Skeletal muscle satellite cell (primary cell): ENCODE measurements around the gene CD226.
"Not testable (repeated sequence)": the region's sequence is repeated elsewhere in the genome, so short reads cannot be mapped to it uniquely, and the experiment has no call there.

Experiments used
- H3K27me3 ChIP-seq: 2 replicates; pipeline ENCODE4 v1.7.0; 2013; ENCODE audit warnings: low read length; ENCODE audit not compliant: control insufficient read depth, insufficient read depth
- H3K36me3 ChIP-seq: 2 replicates; pipeline ENCODE4 v1.7.0; 2013; ENCODE audit warnings: mild to moderate bottlenecking, control low read depth, low read length; ENCODE audit not compliant: insufficient read depth
- H3K4me1 ChIP-seq: 2 replicates; pipeline ENCODE4 v1.7.0; 2013; ENCODE audit warnings: low read length; ENCODE audit not compliant: control insufficient read depth, insufficient read depth
- H3K4me2 ChIP-seq: 2 replicates; pipeline ENCODE4 v1.7.0; 2013; ENCODE audit warnings: mild to moderate bottlenecking, low read length
- H3K4me3 ChIP-seq: 2 replicates; pipeline ENCODE4 v1.7.0; 2013; ENCODE audit warnings: low read length
- H3K9ac ChIP-seq: 2 replicates; pipeline ENCODE4 v1.7.0; 2013; ENCODE audit warnings: mild to moderate bottlenecking, low read depth, low read length, moderate library complexity
- H3K9me3 ChIP-seq: replicated peaks from 2 replicates; pipeline ENCODE4 v1.7.0; 2013; ENCODE audit warnings: mild to moderate bottlenecking, control low read depth, low read length

The CD226 gene

DNA sequence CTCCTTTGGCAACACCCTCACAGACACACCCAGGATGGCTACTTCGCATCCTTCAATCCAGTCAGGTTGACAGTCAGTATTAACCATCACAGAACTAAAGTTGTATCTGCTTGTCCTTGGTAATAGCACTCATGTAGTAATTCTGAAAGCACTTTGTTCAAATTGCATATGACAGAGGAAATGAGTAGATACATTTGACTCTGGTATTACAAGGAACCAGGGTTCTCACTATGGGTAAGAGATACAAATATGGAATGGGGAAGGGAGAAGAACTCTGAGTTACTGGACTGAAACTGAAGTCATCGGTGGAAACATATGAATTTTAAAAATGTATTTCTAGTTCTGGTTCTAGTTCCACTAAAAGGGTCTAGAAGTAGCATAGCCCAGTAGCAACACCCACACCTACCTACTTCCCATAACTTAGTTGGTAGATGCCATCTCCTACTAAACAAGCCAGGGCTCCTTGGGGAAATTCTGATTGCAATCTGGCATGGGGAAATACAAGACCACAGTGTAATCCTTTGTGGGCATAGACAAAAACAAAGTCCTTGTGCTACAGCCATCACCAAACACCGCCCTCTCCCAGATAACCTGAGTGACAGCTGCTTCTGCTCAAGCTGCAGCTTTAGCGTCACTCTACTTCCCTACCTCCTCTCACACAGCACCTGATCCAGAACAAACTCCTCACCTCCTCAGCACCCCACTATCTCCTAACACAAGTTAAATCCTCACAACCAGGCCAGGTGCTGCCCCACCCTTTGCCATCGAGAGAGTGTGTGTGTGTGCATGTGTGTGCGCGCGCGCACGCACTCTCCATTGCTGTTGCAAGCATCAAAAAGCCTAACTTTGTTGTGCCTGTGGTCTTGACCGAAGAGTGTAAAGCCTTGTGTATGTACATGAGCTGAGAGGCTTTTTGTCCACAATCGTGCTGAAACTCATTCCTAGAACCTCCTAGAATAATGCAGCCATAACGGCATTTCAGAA is 31.4 kb upstream of the CD226 start:
- Histone ChIP-seq H3K36me3 (peaks cover 9% of the 10 kb centered on the region), H3K9ac (no peak overlapping the region), H3K4me1 (no peaks in the 10 kb centered on the region), H3K27me3 (no peaks in the 10 kb centered on the region), H3K4me3 (no peak overlapping the region), H3K4me2 (no peak overlapping the region), H3K9me3 (peaks cover 7% of the 10 kb centered on the region)

DNA sequence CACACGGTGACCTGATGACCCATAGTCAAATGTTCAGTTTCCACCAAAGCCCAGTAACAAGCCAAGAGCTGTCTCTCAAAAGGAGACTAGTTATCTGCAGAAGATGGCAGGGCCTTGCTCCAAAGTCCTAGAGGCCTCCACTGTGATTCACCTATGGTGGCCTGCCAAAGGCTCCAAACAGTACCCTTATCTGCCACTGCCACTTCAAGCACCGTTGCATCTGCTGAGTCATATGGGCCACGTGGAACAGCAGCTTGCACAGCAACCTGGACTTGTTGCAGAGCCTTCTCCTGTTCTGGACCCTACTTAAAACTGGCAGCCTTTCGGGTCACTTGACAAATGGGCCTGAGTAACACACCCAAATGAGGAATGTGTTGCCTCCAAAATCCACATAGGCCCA is 27.6 kb upstream of the CD226 start:
- not testable (repeated sequence) for H3K4me3 ChIP-seq, H3K36me3 ChIP-seq, H3K27me3 ChIP-seq, H3K9ac ChIP-seq, H3K4me2 ChIP-seq, H3K4me1 ChIP-seq, H3K9me3 ChIP-seq

DNA sequence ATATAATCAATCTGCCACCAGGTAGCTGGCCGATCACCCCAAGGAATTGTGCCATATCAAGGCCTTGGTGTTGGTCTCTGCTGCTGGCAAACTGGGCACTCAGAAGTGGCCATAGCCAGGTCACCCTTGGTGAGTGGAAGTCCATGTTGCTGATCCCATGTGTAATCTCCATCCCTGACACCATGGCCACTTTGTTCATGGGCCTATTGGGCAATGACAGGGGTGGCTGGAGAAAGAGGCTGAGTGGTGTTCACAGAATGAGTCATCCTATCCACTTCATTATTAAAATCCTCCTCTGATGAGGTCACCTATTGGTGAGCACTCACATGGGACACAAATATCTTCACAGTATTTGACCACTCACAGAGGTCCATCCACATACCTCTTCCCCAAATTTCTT is 26.7 kb upstream of the CD226 start:
- H3K9ac ChIP-seq = no peak overlapping the region
- peaks cover 7% of the 10 kb centered on the region for H3K9me3 ChIP-seq
- H3K36me3 ChIP-seq = peaks cover 5% of the 10 kb centered on the region
- H3K27me3 ChIP-seq = no peaks in the 10 kb centered on the region
- H3K4me1 ChIP-seq = no peaks in the 10 kb centered on the region
- H3K4me3 ChIP-seq = no peak overlapping the region
- no peak overlapping the region for H3K4me2 ChIP-seq

DNA sequence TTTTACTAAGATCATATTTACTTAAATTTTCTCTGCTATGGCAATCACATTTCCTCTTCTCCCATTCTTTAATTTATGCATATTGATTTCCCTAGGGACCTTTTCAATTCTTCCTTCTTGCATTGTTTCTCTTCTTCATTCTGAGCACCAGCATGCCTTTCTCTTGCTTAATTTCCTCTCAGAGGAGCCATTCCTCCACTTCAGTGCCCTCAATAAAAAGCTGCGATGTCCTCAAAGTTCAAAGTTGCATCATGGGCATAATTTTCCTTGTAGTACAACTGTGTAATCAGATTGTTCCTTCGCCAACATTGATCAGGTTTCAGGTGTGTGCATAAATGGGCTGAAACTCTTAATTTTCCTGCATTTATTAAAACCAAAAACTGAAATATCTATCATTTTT is 21.8 kb upstream of the CD226 start:
- H3K27me3 ChIP-seq = no peaks in the 10 kb centered on the region

DNA sequence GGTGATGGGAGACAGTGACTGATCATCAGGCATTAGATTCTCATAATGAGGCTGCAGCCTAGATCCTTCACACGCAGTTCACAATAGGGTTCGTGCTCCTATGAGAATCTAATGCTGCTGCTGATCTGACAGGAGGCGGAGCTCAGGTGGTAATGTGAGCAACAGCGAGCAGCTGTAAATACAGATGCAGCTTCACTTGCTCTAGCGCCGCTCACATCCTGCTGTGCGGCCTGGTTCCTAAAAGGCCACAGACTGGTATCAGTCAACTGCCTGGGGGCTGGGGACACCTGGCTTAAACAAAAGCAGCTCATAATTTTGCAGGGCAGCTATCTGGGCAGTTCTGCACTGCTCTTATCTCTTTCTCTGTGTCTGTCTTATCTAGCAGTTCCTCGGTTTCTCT is 20.4 kb upstream of the CD226 start:
- Histone ChIP-seq H3K9ac (no peak overlapping the region), H3K9me3 (no peaks in the 10 kb centered on the region), H3K4me1 (no peaks in the 10 kb centered on the region), H3K36me3 (no peaks in the 10 kb centered on the region), H3K4me2 (no peak overlapping the region), H3K4me3 (no peak overlapping the region), H3K27me3 (no peaks in the 10 kb centered on the region)

More for the DNA sequence above, 21.8 kb upstream of the CD226 start:
- Histone ChIP-seq H3K4me1 (no peaks in the 10 kb centered on the region), H3K9me3 (no peaks in the 10 kb centered on the region), H3K4me2 (no peak overlapping the region), H3K4me3 (no peak overlapping the region), H3K36me3 (no peaks in the 10 kb centered on the region), H3K9ac (no peak overlapping the region)

DNA sequence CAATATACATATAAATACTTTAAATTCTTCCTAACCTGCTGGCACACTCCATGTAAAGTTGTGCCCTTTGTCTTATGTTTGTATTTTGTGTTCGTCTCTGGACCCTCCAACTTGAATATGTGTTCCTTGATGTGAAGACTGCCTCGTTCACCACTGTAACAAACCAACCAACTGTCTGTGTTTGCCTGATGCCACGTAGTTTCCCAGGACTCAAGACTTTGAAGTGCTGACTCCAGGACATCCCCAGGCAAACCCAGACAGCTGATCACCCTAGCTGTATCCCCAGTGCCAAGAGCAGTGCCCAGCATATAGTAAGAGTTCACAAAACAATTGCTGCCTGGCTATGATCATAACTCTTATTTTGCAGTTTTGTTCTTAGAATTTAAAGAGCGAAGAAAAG is 15.5 kb upstream of the CD226 start:
- Histone ChIP-seq H3K36me3 (no peaks in the 10 kb centered on the region), H3K4me1 (no peaks in the 10 kb centered on the region), H3K4me3 (no peak overlapping the region), H3K27me3 (no peaks in the 10 kb centered on the region), H3K9me3 (no peaks in the 10 kb centered on the region), H3K4me2 (no peak overlapping the region), H3K9ac (no peak overlapping the region)

DNA sequence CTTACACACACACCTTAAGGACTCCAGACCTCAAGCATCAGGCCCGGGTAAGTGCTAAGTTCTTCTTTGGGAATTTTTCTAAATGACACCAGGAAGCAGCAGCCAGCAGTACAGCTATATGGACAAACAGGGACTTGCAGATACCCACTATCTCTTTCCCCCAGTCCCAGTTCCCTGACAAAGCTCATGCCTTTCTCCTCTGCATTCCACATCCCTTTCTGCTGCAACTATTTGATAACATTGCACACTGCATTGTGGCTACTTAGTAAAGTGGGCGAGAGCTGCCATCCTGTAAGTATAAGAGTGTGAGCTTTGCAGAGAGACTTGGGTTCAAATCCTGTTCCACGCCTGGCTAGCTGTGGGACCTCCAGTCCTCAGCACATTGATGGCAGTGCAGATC is 14.0 kb upstream of the CD226 start:
- Histone ChIP-seq H3K9ac (no peak overlapping the region), H3K9me3 (no peaks in the 10 kb centered on the region), H3K36me3 (no peaks in the 10 kb centered on the region), H3K4me3 (no peak overlapping the region), H3K4me1 (no peaks in the 10 kb centered on the region), H3K4me2 (no peak overlapping the region), H3K27me3 (no peaks in the 10 kb centered on the region)

DNA sequence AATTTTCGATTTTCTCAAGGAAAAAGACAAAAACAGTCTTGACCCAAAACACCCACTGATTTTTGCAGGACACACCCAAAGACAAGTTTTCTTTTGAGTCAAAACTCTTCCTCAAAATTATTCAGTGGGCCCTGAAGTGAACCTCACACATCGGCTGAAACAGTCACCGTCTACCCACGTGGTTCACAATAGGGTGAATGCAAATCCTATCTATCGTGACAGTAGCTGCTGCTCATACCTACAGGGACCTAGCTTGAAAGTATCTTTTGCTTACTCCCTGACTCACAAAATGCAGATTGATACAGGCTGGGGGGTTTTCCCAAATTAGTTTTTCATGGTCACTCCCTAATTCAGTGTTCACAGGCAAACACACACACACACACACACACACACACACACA is 10.7 kb upstream of the CD226 start:
- no peaks in the 10 kb centered on the region for H3K9me3 ChIP-seq
- H3K4me1 ChIP-seq = no peaks in the 10 kb centered on the region
- no peaks in the 10 kb centered on the region for H3K27me3 ChIP-seq
- H3K4me2 ChIP-seq = no peak overlapping the region
- H3K4me3 ChIP-seq = no peak overlapping the region
- H3K36me3 ChIP-seq = no peaks in the 10 kb centered on the region
- no peak overlapping the region for H3K9ac ChIP-seq

DNA sequence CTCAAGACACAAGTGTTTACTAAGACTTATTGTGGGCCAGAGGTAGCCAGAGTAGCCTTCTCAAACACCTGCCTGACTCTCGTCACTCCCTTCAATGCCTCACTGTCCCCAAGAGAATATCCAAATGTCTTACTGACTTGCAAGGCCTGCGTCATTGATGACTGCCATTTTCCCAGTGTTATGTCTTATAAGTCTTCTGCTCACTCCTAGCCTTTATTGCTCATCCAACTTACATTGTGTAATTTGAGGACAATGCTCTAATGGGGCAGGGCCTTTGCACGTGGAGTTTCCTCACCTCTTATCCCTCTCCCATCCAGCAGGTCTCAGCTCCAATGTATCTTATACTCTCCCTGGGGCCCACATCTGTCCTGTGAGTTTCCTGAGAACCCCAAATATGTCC is 10.1 kb upstream of the CD226 start:
- no peaks in the 10 kb centered on the region for H3K36me3 ChIP-seq
- H3K4me3 ChIP-seq = no peak overlapping the region
- H3K9me3 ChIP-seq = no peaks in the 10 kb centered on the region

DNA sequence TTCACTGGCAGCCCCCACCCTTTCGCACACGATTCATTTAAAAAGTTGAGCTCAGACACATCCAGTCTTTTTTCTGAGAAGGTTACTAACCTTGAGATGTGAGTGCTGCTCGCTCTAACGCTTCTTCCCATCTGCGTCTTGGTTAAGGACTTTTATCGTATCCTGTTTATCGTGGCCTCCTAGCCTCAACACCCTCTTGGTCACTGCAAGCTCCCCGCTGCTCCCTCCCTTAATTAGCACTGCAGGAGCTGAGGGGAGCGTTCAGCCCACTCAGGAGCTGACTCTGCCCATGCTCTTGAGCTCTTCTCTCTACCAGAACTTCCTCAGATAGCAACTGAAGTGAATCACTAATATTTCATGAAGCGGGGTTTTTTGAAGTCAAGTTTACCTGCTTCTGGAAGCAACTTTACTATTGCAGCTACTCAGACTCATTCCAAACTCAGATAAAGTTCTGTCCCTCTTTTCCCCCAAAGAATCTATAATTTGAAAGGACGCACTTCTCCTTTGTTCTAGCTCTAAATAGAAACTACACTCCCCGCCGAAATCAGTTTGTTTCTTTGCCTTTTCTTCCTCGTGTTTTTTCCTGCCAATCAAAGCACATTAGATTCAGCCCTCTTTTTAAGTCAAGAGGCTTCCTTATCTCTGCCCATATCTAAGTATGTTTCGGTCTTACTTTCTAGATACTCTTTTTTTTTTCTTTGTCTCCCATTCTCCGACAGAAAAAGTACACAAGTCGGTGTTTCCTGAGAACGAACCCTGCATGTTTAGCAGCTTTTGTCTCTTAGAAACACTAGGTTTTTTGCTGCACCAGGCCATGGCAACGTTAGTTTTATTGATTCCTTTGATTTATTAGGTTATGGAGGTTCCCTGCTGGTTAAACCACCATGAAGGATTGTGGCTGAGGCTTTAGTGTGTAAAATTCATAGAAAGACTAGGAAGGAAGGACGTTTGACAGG is 9.3 kb upstream of the CD226 start:
- Histone ChIP-seq H3K4me2 (no peak overlapping the region), H3K4me3 (no peak overlapping the region), H3K9ac (no peak overlapping the region)

More for the DNA sequence above, 10.1 kb upstream of the CD226 start:
- no peaks in the 10 kb centered on the region for H3K27me3 ChIP-seq
- H3K9ac ChIP-seq = no peak overlapping the region
- H3K4me2 ChIP-seq = no peak overlapping the region
- H3K4me1 ChIP-seq = no peaks in the 10 kb centered on the region

DNA sequence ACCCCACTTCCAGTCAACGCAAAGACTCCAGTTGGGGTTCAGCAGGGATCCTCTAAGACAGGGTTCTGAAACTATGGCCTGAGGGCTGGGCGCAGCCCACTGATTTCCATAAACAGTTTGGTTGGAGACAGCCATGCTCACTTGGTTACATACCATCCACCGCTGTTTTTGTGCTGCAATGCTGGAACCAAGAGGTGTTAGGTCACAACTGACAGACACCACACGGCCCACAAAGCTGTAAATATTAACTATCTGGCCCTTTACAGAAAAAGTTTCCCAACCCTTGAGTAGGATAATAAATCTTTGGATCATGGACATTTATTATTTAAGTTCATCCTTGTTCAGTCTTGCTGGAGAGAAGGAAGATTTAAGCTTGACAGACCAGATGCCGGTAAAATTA is 8.4 kb upstream of the CD226 start:
- no peak overlapping the region for H3K9ac ChIP-seq
- no peak overlapping the region for H3K4me2 ChIP-seq
- H3K9me3 ChIP-seq = no peaks in the 10 kb centered on the region
- peaks cover 5% of the 10 kb centered on the region for H3K4me1 ChIP-seq
- no peak overlapping the region for H3K4me3 ChIP-seq
- no peaks in the 10 kb centered on the region for H3K27me3 ChIP-seq
- H3K36me3 ChIP-seq = no peaks in the 10 kb centered on the region

More for the DNA sequence above, 9.3 kb upstream of the CD226 start:
- H3K4me1 ChIP-seq = no peaks in the 10 kb centered on the region
- no peaks in the 10 kb centered on the region for H3K36me3 ChIP-seq
- H3K9me3 ChIP-seq = no peaks in the 10 kb centered on the region
- H3K27me3 ChIP-seq = no peaks in the 10 kb centered on the region
